ENCODE measurements around the gene DNAJC12.
"Not testable (repeated sequence)": the region's sequence is repeated elsewhere in the genome, so short reads cannot be mapped to it uniquely, and the experiment has no call there.

Gene DNAJC12

GRCh38 chr10:67790534-67791408, 47.2 kb downstream of the DNAJC12 start:
- no peak for DNase-seq

- no peak for DNase-seq
These were observed 48.2 kb downstream of the DNAJC12 start for GRCh38 chr10:67789769-67790168.

GRCh38 chr10:67788028-67788886, 49.7 kb downstream of the DNAJC12 start:
- DNase-seq, result peak; percentile 64

GRCh38 chr10:67785098-67785497, 52.9 kb downstream of the DNAJC12 start:
- DNase-seq, result no peak

- DNase-seq, result no peak
These were observed 53.5 kb downstream of the DNAJC12 start for GRCh38 chr10:67784474-67784873.

- no peak for DNase-seq
These were observed 54.2 kb downstream of the DNAJC12 start for GRCh38 chr10:67783606-67784294.

- DNase-seq, result no peak
These were observed 55.5 kb downstream of the DNAJC12 start for GRCh38 chr10:67782530-67782929.

GRCh38 chr10:67780759-67781538, 57.0 kb downstream of the DNAJC12 start:
- no peak for DNase-seq

- DNase-seq, result not testable (repeated sequence)
These were observed 57.8 kb downstream of the DNAJC12 start for GRCh38 chr10:67780204-67780621.

GRCh38 chr10:67779465-67780203, 58.4 kb downstream of the DNAJC12 start:
- DNase-seq, result peak; percentile 62

GRCh38 chr10:67776371-67776770, 61.6 kb downstream of the DNAJC12 start:
- no peak for DNase-seq

GRCh38 chr10:67775279-67775678, 62.7 kb downstream of the DNAJC12 start:
- DNase-seq, result no peak

GRCh38 chr10:67772894-67773511, 65.0 kb downstream of the DNAJC12 start:
- no peak for DNase-seq

- DNase-seq, result no peak
These were observed 65.8 kb downstream of the DNAJC12 start for GRCh38 chr10:67772151-67772550.

- no peak for DNase-seq
These were observed 66.8 kb downstream of the DNAJC12 start for GRCh38 chr10:67771200-67771599.

GRCh38 chr10:67770537-67770936, 67.5 kb downstream of the DNAJC12 start:
- no peak for DNase-seq

GRCh38 chr10:67767244-67767643, 70.7 kb downstream of the DNAJC12 start:
- no peak for DNase-seq

- peak; percentile 94 for DNase-seq
These were observed 73.8 kb downstream of the DNAJC12 start for GRCh38 chr10:67764012-67764822.

GRCh38 chr10:67763499-67764011, 74.4 kb downstream of the DNAJC12 start:
- DNase-seq, result peak; percentile 78

GRCh38 chr10:67762567-67762966, 75.4 kb downstream of the DNAJC12 start:
- DNase-seq, result not testable (repeated sequence)
